Fibroblast of lung (primary cell): ENCODE measurements around the gene PPFIBP2. TPM values are rescaled to one million over a fixed set of nuclear protein-coding genes. Genes with fewer than 3 reads are reported as not detected.

Experiments
- DNase-seq, 2 donors: peaks; one replicate each; pipeline versions ENCODE4 v3.0.0 to v3.0.0-alpha.2; 2010; ENCODE audit warnings: low read depth in 2 of 2
- H2AFZ ChIP-seq: 2 replicates; pipeline ENCODE4 v1.5.1; 2012; ENCODE audit warnings: low read length, control low read depth, inconsistent platforms
- H3K27ac ChIP-seq: 2 replicates; pipeline ENCODE4 v1.5.1; 2011; ENCODE audit warnings: low read length, control low read depth; ENCODE audit not compliant: insufficient read depth
- H3K27me3 ChIP-seq: 2 replicates; pipeline ENCODE4 v1.5.1; 2011; ENCODE audit warnings: mild to moderate bottlenecking, low read length; ENCODE audit not compliant: control insufficient read depth, insufficient read depth
- H3K36me3 ChIP-seq: 2 replicates; pipeline ENCODE4 v1.5.1; 2011; ENCODE audit warnings: low read length; ENCODE audit not compliant: control insufficient read depth, insufficient read depth
- H3K4me1 ChIP-seq: 2 replicates; pipeline ENCODE4 v1.5.1; 2011; ENCODE audit warnings: low read length; ENCODE audit not compliant: control insufficient read depth, insufficient read depth; ENCODE audit errors: extremely low read depth
- H3K4me2 ChIP-seq: 2 replicates; pipeline ENCODE4 v1.5.1; 2011; ENCODE audit warnings: low read length, control low read depth; ENCODE audit not compliant: insufficient read depth; ENCODE audit errors: extremely low read depth
- H3K4me3 ChIP-seq, 4 experiments: fragments of 200-600 bp in 1 of 4; sonication (generic) in 1 of 4; replicated peaks in 1 of 4; 2 replicates each; pipeline ENCODE4 v1.5.1; 2011 to 2016; ENCODE audit warnings: low read length in 4 of 4, low read depth in 3 of 4, mild to moderate bottlenecking in 3 of 4, control low read depth in 2 of 4, inconsistent platforms in 1 of 4, mixed read lengths in 1 of 4; ENCODE audit not compliant: insufficient read depth in 1 of 4; ENCODE audit errors: control extremely low read depth in 1 of 4
- H3K79me2 ChIP-seq: 2 replicates; pipeline ENCODE4 v1.5.1; 2012; ENCODE audit warnings: mild to moderate bottlenecking, low read length, inconsistent platforms; ENCODE audit not compliant: control insufficient read depth, insufficient read depth
- H3K9ac ChIP-seq: 2 replicates; pipeline ENCODE4 v1.5.1; 2011; ENCODE audit warnings: mild to moderate bottlenecking, low read length, control low read depth; ENCODE audit not compliant: insufficient read depth
- H3K9me3 ChIP-seq: 2 replicates; pipeline ENCODE4 v1.5.1; 2012; ENCODE audit warnings: low read depth, low read length; ENCODE audit not compliant: control insufficient read depth, insufficient read depth
- H4K20me1 ChIP-seq: 2 replicates; pipeline ENCODE4 v1.5.1; 2011; ENCODE audit warnings: low read length; ENCODE audit not compliant: control insufficient read depth, insufficient read depth; ENCODE audit errors: extremely low read depth
- EZH2 ChIP-seq: IDR thresholded peaks from 2 replicates; pipeline ENCODE4 v1.5.1; 2012; ENCODE audit warnings: low read length, control low read depth, mild to moderate bottlenecking; ENCODE audit errors: missing control alignments
- polyA plus RNA-seq, 2 donors: library from polyadenylated mRNA; depleted of rRNA in 1 of 2; stranded (reverse) in 1 of 2; unstranded in 1 of 2; fragments of >200 nt; gene quantifications; 2 replicates each; pipeline ENCODE4 v1.2.1, GENCODE V29; 2011 to 2012; ENCODE audit warnings: missing spikeins in 1 of 2
- total RNA-seq: library from RNA; depleted of rRNA; stranded (reverse); fragments of >200 nt; gene quantifications from 2 replicates; pipeline ENCODE4 v1.2.1, GENCODE V29; 2014
- TF ChIP-seq, protein P1 (sequence below), 2 donors: IDR thresholded peaks in 1 of 2; conservative IDR thresholded peaks in 1 of 2; 1 replicate in 1 of 2; 2 replicates in 1 of 2; pipeline ENCODE4 v1.5.1; 2011 to 2012; ENCODE audit warnings: low read length in 2 of 2, control low read depth in 1 of 2, inconsistent platforms in 1 of 2, low read depth in 1 of 2, mild to moderate bottlenecking in 1 of 2

The PPFIBP2 gene
- total and polyA plus RNA-seq, 2 donors (not counting 1 experiment from before 2014, with no cell fraction given): 11.4 to 38.8 TPM

GRCh38 chr11:7532405-7533145 lies 18.8 kb downstream of the PPFIBP2 start:
- Histone ChIP-seq H3K4me1 (no peaks in the 10 kb centered on the region), H3K9ac (no peak overlapping the region), H4K20me1 (no peaks in the 10 kb centered on the region), H3K27ac (no peak overlapping the region), H3K9me3 (no peaks in the 10 kb centered on the region), H3K79me2 (no peaks in the 10 kb centered on the region), H3K27me3 (no peaks in the 10 kb centered on the region), H3K4me2 (no peak overlapping the region), H3K4me3 (no peak overlapping the region), H3K36me3 (no peaks in the 10 kb centered on the region), H2AFZ (no peak overlapping the region)
- TF ChIP-seq, protein P1, sequence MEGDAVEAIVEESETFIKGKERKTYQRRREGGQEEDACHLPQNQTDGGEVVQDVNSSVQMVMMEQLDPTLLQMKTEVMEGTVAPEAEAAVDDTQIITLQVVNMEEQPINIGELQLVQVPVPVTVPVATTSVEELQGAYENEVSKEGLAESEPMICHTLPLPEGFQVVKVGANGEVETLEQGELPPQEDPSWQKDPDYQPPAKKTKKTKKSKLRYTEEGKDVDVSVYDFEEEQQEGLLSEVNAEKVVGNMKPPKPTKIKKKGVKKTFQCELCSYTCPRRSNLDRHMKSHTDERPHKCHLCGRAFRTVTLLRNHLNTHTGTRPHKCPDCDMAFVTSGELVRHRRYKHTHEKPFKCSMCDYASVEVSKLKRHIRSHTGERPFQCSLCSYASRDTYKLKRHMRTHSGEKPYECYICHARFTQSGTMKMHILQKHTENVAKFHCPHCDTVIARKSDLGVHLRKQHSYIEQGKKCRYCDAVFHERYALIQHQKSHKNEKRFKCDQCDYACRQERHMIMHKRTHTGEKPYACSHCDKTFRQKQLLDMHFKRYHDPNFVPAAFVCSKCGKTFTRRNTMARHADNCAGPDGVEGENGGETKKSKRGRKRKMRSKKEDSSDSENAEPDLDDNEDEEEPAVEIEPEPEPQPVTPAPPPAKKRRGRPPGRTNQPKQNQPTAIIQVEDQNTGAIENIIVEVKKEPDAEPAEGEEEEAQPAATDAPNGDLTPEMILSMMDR (conservative IDR thresholded peaks at IDR 0.05 in 1 of 2, IDR thresholded peaks at IDR 0.05 in 1 of 2; ENCODE audit: low read depth in 1 of 2, low read length in 2 of 2): no peak
- TF ChIP-seq EZH2: no peak
- no peak for DNase-seq

GRCh38 chr11:7533199-7534041 lies 19.6 kb downstream of the PPFIBP2 start:
- Histone ChIP-seq H3K79me2 (no peaks in the 10 kb centered on the region), H3K9me3 (no peaks in the 10 kb centered on the region), H3K27ac (no peak overlapping the region), H3K36me3 (no peaks in the 10 kb centered on the region), H3K4me2 (no peak overlapping the region), H2AFZ (no peak overlapping the region), H3K9ac (no peak overlapping the region), H3K27me3 (no peaks in the 10 kb centered on the region), H3K4me3 (no peak overlapping the region), H3K4me1 (no peaks in the 10 kb centered on the region), H4K20me1 (no peaks in the 10 kb centered on the region)
- TF ChIP-seq EZH2: no peak
- TF ChIP-seq, protein P1 (conservative IDR thresholded peaks at IDR 0.05 in 1 of 2, IDR thresholded peaks at IDR 0.05 in 1 of 2; ENCODE audit: low read depth in 1 of 2, low read length in 2 of 2): no peak
- DNase-seq: no peak

DNA sequence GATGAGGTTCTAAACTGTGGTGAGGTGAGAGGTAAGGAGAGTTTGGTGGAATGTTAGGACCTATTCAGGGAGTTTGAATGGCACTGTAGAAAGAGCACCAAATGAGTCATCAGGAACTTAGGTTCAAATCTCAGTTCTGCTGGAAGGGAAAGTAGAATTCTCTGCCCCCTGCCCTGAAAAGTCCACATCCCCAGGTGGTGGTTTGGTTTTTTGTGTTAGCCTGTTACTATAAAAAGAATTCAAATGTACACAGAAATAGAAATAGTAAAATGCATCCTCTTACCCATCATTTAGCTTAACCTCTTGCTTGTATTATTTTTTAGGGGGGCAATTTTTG lies 20.2 kb downstream of the PPFIBP2 start:
- Histone ChIP-seq H3K4me2 (no peak overlapping the region), H3K36me3 (no peaks in the 10 kb centered on the region), H3K79me2 (no peaks in the 10 kb centered on the region), H3K4me3 (no peak overlapping the region), H3K27ac (no peak overlapping the region), H4K20me1 (no peaks in the 10 kb centered on the region), H3K4me1 (no peaks in the 10 kb centered on the region), H3K27me3 (no peaks in the 10 kb centered on the region), H2AFZ (no peak overlapping the region), H3K9ac (no peak overlapping the region), H3K9me3 (no peaks in the 10 kb centered on the region)
- TF ChIP-seq, protein P1 (conservative IDR thresholded peaks at IDR 0.05 in 1 of 2, IDR thresholded peaks at IDR 0.05 in 1 of 2; ENCODE audit: low read depth in 1 of 2, low read length in 2 of 2): no peak
- TF ChIP-seq EZH2: no peak
- DNase-seq: no peak
